IMR-90 (cell line): ENCODE data around the gene SOX5. TPM values are rescaled to one million over a fixed set of nuclear protein-coding genes. Genes with fewer than 3 reads are reported as not detected.

Source experiments
- ATAC-seq: fragments of 200-7000 bp; cut with Tn5 transposase; 2 replicates; pipeline ENCODE4 v1.9.1; 2020; ENCODE audit warnings: low read depth, mild to moderate bottlenecking, moderate library complexity
- BruUV-seq: library from RNA; stranded (reverse); fragments of 400-500 nt; replicated peaks from 2 replicates; lab custom pipeline; 2021; lab: Mats Ljungman, UMichigan
- CTCF ChIA-PET: fragments of 300-600 bp; formaldehyde crosslinking; extraction: SDS; loops from one replicate; lab custom pipeline; 2021; ENCODE audit warnings: antibody characterized with exemption; lab: Yijun Ruan, JAX
- POLR2A ChIA-PET: fragments of 300-600 bp; sonication (Branson Sonifier 250); formaldehyde crosslinking; loops from one replicate; lab custom pipeline; 2022; ENCODE audit warnings: antibody characterized with exemption; ENCODE audit not compliant: unreplicated experiment; lab: Charles Lee
- DNase-seq: peaks from one replicate; pipeline ENCODE4 v3.0.0; 2013
- H2AFZ ChIP-seq: replicated peaks from 2 replicates; pipeline ENCODE3; 2013; ENCODE audit warnings: low read length, mild to moderate bottlenecking; ENCODE audit not compliant: poor library complexity
- H2AK5ac ChIP-seq: 2 replicates; pipeline ENCODE4 v1.6.1; 2013; ENCODE audit warnings: low read depth, low read length, inconsistent platforms
- H2AK9ac ChIP-seq: replicated peaks from 2 replicates; pipeline ENCODE3; 2013; ENCODE audit warnings: mild to moderate bottlenecking, low read depth, low read length, moderate library complexity; ENCODE audit not compliant: poor library complexity
- H2BK120ac ChIP-seq: 2 replicates; pipeline ENCODE4 v1.6.1; 2013; ENCODE audit warnings: low read depth, low read length, inconsistent platforms
- H2BK15ac ChIP-seq: 3 replicates; pipeline ENCODE4 v1.6.1; 2013; ENCODE audit warnings: low read depth, low read length, inconsistent platforms
- H2BK20ac ChIP-seq: 2 replicates; pipeline ENCODE4 v1.6.1; 2013; ENCODE audit warnings: low read depth, mild to moderate bottlenecking, inconsistent platforms, low read length, moderate library complexity
- H2BK5ac ChIP-seq: 2 replicates; pipeline ENCODE4 v1.6.1; 2013; ENCODE audit warnings: mild to moderate bottlenecking, low read depth, low read length, inconsistent platforms; ENCODE audit not compliant: poor library complexity, severe bottlenecking
- H3K14ac ChIP-seq: replicated peaks from 2 replicates; pipeline ENCODE4 v1.6.1; 2013; ENCODE audit warnings: low read depth, low read length, inconsistent platforms
- H3K18ac ChIP-seq: 2 replicates; pipeline ENCODE4 v1.6.1; 2013; ENCODE audit warnings: low read depth, low read length, control low read depth
- H3K23ac ChIP-seq: 2 replicates; pipeline ENCODE4 v1.6.1; 2013; ENCODE audit warnings: low read depth, low read length, inconsistent platforms
- H3K27ac ChIP-seq: 2 replicates; pipeline ENCODE4 v1.5.1; 2013; ENCODE audit warnings: mild to moderate bottlenecking, control low read depth, low read length; ENCODE audit not compliant: insufficient read depth
- H3K27me3 ChIP-seq: 2 replicates; pipeline ENCODE4 v1.6.1; 2013; ENCODE audit warnings: low read length; ENCODE audit not compliant: control insufficient read depth, insufficient read depth
- H3K36me3 ChIP-seq: 2 replicates; pipeline ENCODE4 v1.6.1; 2013; ENCODE audit warnings: low read length, mixed read lengths; ENCODE audit not compliant: control insufficient read depth, insufficient read depth
- H3K4ac ChIP-seq: 2 replicates; pipeline ENCODE4 v1.6.1; 2013; ENCODE audit warnings: low read depth, low read length, inconsistent platforms
- H3K4me1 ChIP-seq: 2 replicates; pipeline ENCODE4 v1.6.1; 2013; ENCODE audit warnings: low read length, mixed read lengths; ENCODE audit not compliant: control insufficient read depth, insufficient read depth
- H3K4me2 ChIP-seq: 2 replicates; pipeline ENCODE4 v1.6.1; 2013; ENCODE audit warnings: low read depth, mild to moderate bottlenecking, control low read depth, low read length, moderate library complexity
- H3K4me3 ChIP-seq: 2 replicates; pipeline ENCODE4 v1.5.1; 2013; ENCODE audit warnings: low read depth, mild to moderate bottlenecking, control low read depth, low read length, moderate library complexity; ENCODE audit not compliant: insufficient read depth
- H3K56ac ChIP-seq: 2 replicates; pipeline ENCODE4 v1.6.1; 2013; ENCODE audit warnings: low read length, inconsistent platforms; ENCODE audit not compliant: insufficient read depth; ENCODE audit errors: extremely low read depth
- H3K79me1 ChIP-seq, 2 experiments: 2 replicates each; pipeline ENCODE4 v1.6.1; 2013; ENCODE audit warnings: low read length in 2 of 2, inconsistent platforms in 1 of 2, low read depth in 1 of 2
- H3K9ac ChIP-seq: 2 replicates; pipeline ENCODE4 v1.6.1; 2013; ENCODE audit warnings: low read depth, low read length, control low read depth
- H3K9me1 ChIP-seq: 2 replicates; pipeline ENCODE4 v1.6.1; 2013; ENCODE audit warnings: low read length, inconsistent platforms; ENCODE audit not compliant: insufficient read depth
- H3K9me3 ChIP-seq: 2 replicates; pipeline ENCODE4 v1.6.1; 2013; ENCODE audit warnings: low read length; ENCODE audit not compliant: control insufficient read depth, insufficient read depth
- H4K20me1 ChIP-seq: 2 replicates; pipeline ENCODE4 v1.6.1; 2013; ENCODE audit warnings: low read length, inconsistent platforms; ENCODE audit not compliant: insufficient read depth
- H4K5ac ChIP-seq: 2 replicates; pipeline ENCODE4 v1.6.1; 2013; ENCODE audit warnings: mild to moderate bottlenecking, low read depth, low read length, control low read depth
- H4K8ac ChIP-seq, 2 experiments: 2 replicates each; pipeline ENCODE4 v1.6.1; 2013; ENCODE audit warnings: low read depth in 2 of 2, low read length in 2 of 2, control low read depth in 1 of 2, inconsistent platforms in 1 of 2
- H4K91ac ChIP-seq: 2 replicates; pipeline ENCODE4 v1.6.1; 2013; ENCODE audit warnings: low read depth, low read length, inconsistent platforms; ENCODE audit not compliant: insufficient read depth
- CEBPB ChIP-seq: IDR thresholded peaks from 2 replicates; pipeline ENCODE4 v1.6.1; 2012; ENCODE audit warnings: low read depth, low read length, improper control_type of control experiment
- FOS ChIP-seq: fragments of 150-350 bp; IDR thresholded peaks from 2 replicates; pipeline ENCODE4 v1.6.1; 2016; ENCODE audit warnings: low read depth, low read length
- MAFK ChIP-seq: IDR thresholded peaks from 2 replicates; pipeline ENCODE4 v1.6.1; 2012; ENCODE audit warnings: low read depth, low read length, improper control_type of control experiment
- MXI1 ChIP-seq: IDR thresholded peaks from 2 replicates; pipeline ENCODE4 v1.6.1; 2012; ENCODE audit warnings: low read depth, mild to moderate bottlenecking, low read length, moderate library complexity, borderline replicate concordance
- POLR2A ChIP-seq: IDR thresholded peaks from 2 replicates; pipeline ENCODE4 v1.6.1; 2012; ENCODE audit warnings: mild to moderate bottlenecking, low read depth, low read length
- RAD21 ChIP-seq: IDR thresholded peaks from 2 replicates; pipeline ENCODE4 v1.6.1; 2012; ENCODE audit warnings: low read length, improper control_type of control experiment
- RCOR1 ChIP-seq: IDR thresholded peaks from 2 replicates; pipeline ENCODE4 v1.6.1; 2012; ENCODE audit warnings: mild to moderate bottlenecking, low read length, improper control_type of control experiment; ENCODE audit not compliant: insufficient replicate concordance
- RFX5 ChIP-seq: IDR thresholded peaks from 2 replicates; pipeline ENCODE4 v1.8.0; 2012; ENCODE audit warnings: low read depth, mild to moderate bottlenecking, low read length, moderate library complexity
- SMC3 ChIP-seq: fragments of 150-350 bp; IDR thresholded peaks from 2 replicates; pipeline ENCODE4 v1.6.1; 2016; ENCODE audit warnings: low read depth, mild to moderate bottlenecking, antibody characterized with exemption, low read length, moderate library complexity
- WGBS, 2 experiments: methylation state at CpG; one replicate each; pipeline versions ENCODE4 v1.1.5 to v1.1.7; 2013; ENCODE audit warnings: missing lambda C conversion rate in 2 of 2; ENCODE audit not compliant: insufficient read length in 1 of 2; ENCODE audit errors: extremely low coverage in 2 of 2; 5-methylcytosine and 5-hydroxymethylcytosine counted together
- dilution Hi-C: fragments of 300-500 bp; cut with HindIII; formaldehyde crosslinking; loops from one replicate; pipeline ENCODE4 v1.14.3; 2018; ENCODE audit warnings: low sequenced_read_pairs; ENCODE audit not compliant: unreplicated experiment
- in situ Hi-C: fragments of 300-500 bp; cut with MboI; formaldehyde crosslinking; loops from 3 replicates; pipeline ENCODE4 v1.14.3; 2019; ENCODE audit warnings: low sequenced_read_pairs, inconsistent platforms, mixed read lengths
- intact Hi-C: fragments of 100-400 bp; cut with micrococcal nuclease; formaldehyde crosslinking; loops from 2 replicates; pipeline ENCODE4 v1.10.0; 2022
- polyA plus RNA-seq, 3 experiments: library from polyadenylated mRNA; depleted of rRNA; stranded (reverse); fragments of >200 nt; gene quantifications; 2 replicates each; pipeline ENCODE4 v1.2.3, GENCODE V29; 2012; ENCODE audit warnings: low replicate concordance in 1 of 3
- total RNA-seq: library from RNA; depleted of rRNA; stranded (reverse); fragments of >200 nt; gene quantifications from 2 replicates; pipeline ENCODE4 v1.2.3, GENCODE V29; 2012
- TF ChIP-seq, protein P1 (sequence below): fragments of 150-350 bp; IDR thresholded peaks from 2 replicates; pipeline ENCODE4 v1.6.1; 2017; ENCODE audit warnings: mild to moderate bottlenecking, antibody characterized with exemption, low read length, low read depth
- TF ChIP-seq, protein P2 (sequence below): fragments of 150-350 bp; IDR thresholded peaks from 2 replicates; pipeline ENCODE4 v1.6.1; 2016; ENCODE audit warnings: low read depth, mild to moderate bottlenecking, low read length, moderate library complexity, borderline replicate concordance

Gene SOX5
- total and polyA plus RNA-seq, 2 of the 4 experiments (the other 2 are of a cell fraction): 1.1 to 13.1 TPM

DNA sequence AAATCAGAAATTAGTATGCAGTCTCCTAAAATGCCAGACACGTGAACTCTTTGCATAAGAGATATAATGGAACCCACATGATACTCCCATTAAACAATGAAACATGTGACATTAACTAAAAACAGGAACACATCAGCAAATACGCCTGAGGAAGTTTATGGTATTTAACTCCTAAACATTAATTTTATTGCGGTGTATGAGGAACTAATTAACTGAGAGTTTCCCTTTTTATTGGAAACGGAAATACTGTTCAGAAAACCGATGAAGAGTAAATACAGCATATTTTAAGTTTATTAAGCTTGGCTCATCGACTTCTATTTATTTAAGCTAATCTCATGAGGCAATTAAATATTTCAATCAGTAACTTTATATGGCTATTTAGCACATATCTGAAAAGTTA is 290.3 kb downstream of the SOX5 start:
- Histone ChIP-seq H2AK9ac (no peak overlapping the region), H3K79me1 (no peaks in the 10 kb centered on the region), H3K4me2 (no peak overlapping the region), H3K4me1 (no peaks in the 10 kb centered on the region), H3K18ac (no peak overlapping the region), H2BK15ac (no peak overlapping the region), H3K9me3 (no peaks in the 10 kb centered on the region), H3K4me3 (no peak overlapping the region), H4K91ac (no peak overlapping the region), H3K56ac (no peak overlapping the region), H3K14ac (no peak overlapping the region), H4K8ac (no peak overlapping the region), H3K27me3 (no peaks in the 10 kb centered on the region), H3K36me3 (no peaks in the 10 kb centered on the region), H3K27ac (no peak overlapping the region), H3K9ac (no peak overlapping the region), H4K5ac (no peak overlapping the region), H3K23ac (no peak overlapping the region), H2AFZ (no peak overlapping the region), H2AK5ac (no peak overlapping the region), H3K4ac (no peak overlapping the region), H3K9me1 (no peaks in the 10 kb centered on the region; the same call in 1 of the 2 replicates), H2BK5ac (no peak overlapping the region), H2BK20ac (no peak overlapping the region), H2BK120ac (no peak overlapping the region), H4K20me1 (no peaks in the 10 kb centered on the region)
- no peak for DNase-seq
- no CpG with 5 or more reads among the region's 6 CpGs for WGBS, 2 experiments
- in situ Hi-C loops (no loop called here), dilution Hi-C loops (no loop called here), intact Hi-C loops (no loop called here)
- TF ChIP-seq CEBPB (no peak), SMC3 (no peak), MAFK (no peak), MXI1 (no peak), RAD21 (no peak), RCOR1 (no peak), POLR2A (no peak), FOS (no peak), RFX5 (no peak)
- TF ChIP-seq, protein P1, sequence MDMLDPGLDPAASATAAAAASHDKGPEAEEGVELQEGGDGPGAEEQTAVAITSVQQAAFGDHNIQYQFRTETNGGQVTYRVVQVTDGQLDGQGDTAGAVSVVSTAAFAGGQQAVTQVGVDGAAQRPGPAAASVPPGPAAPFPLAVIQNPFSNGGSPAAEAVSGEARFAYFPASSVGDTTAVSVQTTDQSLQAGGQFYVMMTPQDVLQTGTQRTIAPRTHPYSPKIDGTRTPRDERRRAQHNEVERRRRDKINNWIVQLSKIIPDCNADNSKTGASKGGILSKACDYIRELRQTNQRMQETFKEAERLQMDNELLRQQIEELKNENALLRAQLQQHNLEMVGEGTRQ: no peak
- TF ChIP-seq, protein P2, sequence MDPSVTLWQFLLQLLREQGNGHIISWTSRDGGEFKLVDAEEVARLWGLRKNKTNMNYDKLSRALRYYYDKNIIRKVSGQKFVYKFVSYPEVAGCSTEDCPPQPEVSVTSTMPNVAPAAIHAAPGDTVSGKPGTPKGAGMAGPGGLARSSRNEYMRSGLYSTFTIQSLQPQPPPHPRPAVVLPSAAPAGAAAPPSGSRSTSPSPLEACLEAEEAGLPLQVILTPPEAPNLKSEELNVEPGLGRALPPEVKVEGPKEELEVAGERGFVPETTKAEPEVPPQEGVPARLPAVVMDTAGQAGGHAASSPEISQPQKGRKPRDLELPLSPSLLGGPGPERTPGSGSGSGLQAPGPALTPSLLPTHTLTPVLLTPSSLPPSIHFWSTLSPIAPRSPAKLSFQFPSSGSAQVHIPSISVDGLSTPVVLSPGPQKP: no peak
- ChIA-PET POLR2A (no interaction called here), CTCF (no interaction called here)
- ATAC-seq: no peak
- BruUV-seq: no TSS peak
